Activated T-helper 1 cell treated with Interleukin-2 at 50 U/mL for 16 hours (primary cell): ENCODE measurements around the gene SMOC2.

Experiments used
- DNase-seq: peaks from one replicate; pipeline ENCODE4 v3.0.0-alpha.2; 2020; ENCODE audit warnings: low read depth

Gene SMOC2

GRCh38 chr6:168574075-168574698, 133.2 kb downstream of the SMOC2 start:
- no peak for DNase-seq

GRCh38 chr6:168574699-168575195, 133.8 kb downstream of the SMOC2 start:
- DNase-seq: no peak

GRCh38 chr6:168575346-168576098, 134.5 kb downstream of the SMOC2 start:
- no peak for DNase-seq

- no peak for DNase-seq
These were observed 135.4 kb downstream of the SMOC2 start for GRCh38 chr6:168576388-168576787.

GRCh38 chr6:168577496-168577895, 136.5 kb downstream of the SMOC2 start:
- no peak for DNase-seq

GRCh38 chr6:168578036-168578435, 137.1 kb downstream of the SMOC2 start:
- DNase-seq: no peak

GRCh38 chr6:168581236-168581635, 140.3 kb downstream of the SMOC2 start:
- DNase-seq: no peak

GRCh38 chr6:168581706-168582105, 140.7 kb downstream of the SMOC2 start:
- DNase-seq: no peak

- DNase-seq: no peak
These were observed 141.6 kb downstream of the SMOC2 start for GRCh38 chr6:168582571-168582981.

GRCh38 chr6:168583126-168583525, 142.1 kb downstream of the SMOC2 start:
- DNase-seq: no peak

- no peak for DNase-seq
These were observed 142.8 kb downstream of the SMOC2 start for GRCh38 chr6:168583821-168584220.

GRCh38 chr6:168584249-168584648, 143.3 kb downstream of the SMOC2 start:
- DNase-seq: no peak

- DNase-seq: no peak
These were observed 143.7 kb downstream of the SMOC2 start for GRCh38 chr6:168584671-168585070.

GRCh38 chr6:168585441-168585840, 144.5 kb downstream of the SMOC2 start:
- DNase-seq: no peak

- no peak for DNase-seq
These were observed 148.3 kb downstream of the SMOC2 start for GRCh38 chr6:168589275-168589674.

GRCh38 chr6:168590406-168590805, 149.4 kb downstream of the SMOC2 start:
- no peak for DNase-seq

- DNase-seq: no peak
These were observed 155.4 kb downstream of the SMOC2 start for GRCh38 chr6:168596344-168596743.

- DNase-seq: no peak
These were observed 156.5 kb downstream of the SMOC2 start for GRCh38 chr6:168597471-168597875.

- no peak for DNase-seq
These were observed 157.5 kb downstream of the SMOC2 start for GRCh38 chr6:168598251-168599117.

- no peak for DNase-seq
These were observed 158.1 kb downstream of the SMOC2 start for GRCh38 chr6:168599118-168599494.

GRCh38 chr6:168599769-168600330, 158.9 kb downstream of the SMOC2 start:
- DNase-seq: no peak

- no peak for DNase-seq
These were observed 159.4 kb downstream of the SMOC2 start for GRCh38 chr6:168600381-168600780.
